SKM-1 (cell line): ENCODE measurements around the gene TMEM178B.

Experiments
- DNase-seq: peaks from one replicate; lab custom pipeline; 2025; ENCODE audit not compliant: unreplicated experiment; lab: John Stamatoyannopoulos, UW

The TMEM178B gene

GRCh38 chr7:141456711-141457110, 382.8 kb downstream of the TMEM178B start:
- DNase-seq: no peak

DNA sequence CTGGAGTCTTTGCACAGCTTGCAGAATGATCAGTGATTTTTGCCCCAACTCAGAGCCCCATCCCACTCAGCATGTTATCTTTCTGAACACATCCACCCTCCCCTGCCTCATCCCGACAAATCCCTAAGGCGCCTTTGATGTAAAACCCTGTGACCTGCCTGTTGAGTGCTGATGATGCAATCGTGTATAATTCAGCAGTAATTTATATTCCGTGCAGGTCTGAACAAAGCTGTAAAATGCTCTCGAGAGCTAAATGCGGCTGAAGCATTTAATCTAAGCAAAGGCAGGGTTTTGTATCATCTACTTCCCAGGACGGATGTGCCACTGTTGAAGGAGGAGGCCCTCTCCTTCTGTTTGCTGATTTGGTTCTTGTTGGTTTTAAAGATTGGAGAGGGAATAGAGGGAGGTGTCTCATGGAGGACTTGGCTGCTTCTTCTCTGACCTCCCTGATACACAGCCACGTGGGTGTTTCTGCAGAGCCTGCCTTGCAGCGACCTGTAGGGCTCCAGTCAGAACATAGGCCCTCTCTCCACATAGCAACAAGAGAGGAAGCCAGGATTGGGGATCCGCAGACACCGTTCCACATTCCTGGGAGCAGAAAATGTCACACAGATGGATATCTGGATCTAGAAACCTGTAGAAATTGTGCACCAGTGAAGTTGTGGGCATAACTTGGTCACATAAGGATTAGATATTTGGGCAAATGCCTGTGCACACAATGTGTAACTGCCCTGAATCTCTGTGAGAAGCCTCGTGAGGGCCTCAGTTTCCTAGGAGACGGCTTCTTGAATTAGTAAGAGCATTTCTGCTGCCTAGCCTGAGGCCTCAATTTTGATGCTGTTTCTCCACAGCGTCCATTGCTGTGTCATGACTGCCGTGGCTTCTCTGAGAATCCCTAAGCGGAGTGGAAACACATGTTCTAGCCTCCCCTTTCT, 387.2 kb downstream of the TMEM178B start:
- no peak for DNase-seq

DNA sequence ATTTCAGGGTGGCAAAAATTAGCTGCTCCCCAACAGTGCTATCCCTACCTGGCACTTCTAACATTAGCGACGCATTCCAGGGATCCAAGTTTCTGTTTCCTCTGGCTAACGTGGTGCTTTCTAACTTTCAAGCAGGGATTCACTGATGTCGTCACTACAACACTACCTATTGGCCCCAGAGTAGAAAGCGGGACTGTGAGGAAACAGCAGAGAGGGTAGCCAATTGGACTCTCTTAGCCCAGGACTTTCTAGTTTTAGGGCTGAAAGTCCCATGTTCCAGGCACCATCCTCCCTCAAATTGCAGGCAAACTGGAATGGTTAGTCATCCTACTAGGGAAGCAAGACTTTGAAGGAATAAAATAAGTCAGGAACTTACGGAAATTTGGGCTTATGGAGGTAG, 388.1 kb downstream of the TMEM178B start:
- no peak for DNase-seq

- no peak for DNase-seq
Observed at GRCh38 chr7:141462958-141463357, 389.1 kb downstream of the TMEM178B start.

GRCh38 chr7:141463986-141464385, 390.1 kb downstream of the TMEM178B start:
- no peak for DNase-seq

DNA sequence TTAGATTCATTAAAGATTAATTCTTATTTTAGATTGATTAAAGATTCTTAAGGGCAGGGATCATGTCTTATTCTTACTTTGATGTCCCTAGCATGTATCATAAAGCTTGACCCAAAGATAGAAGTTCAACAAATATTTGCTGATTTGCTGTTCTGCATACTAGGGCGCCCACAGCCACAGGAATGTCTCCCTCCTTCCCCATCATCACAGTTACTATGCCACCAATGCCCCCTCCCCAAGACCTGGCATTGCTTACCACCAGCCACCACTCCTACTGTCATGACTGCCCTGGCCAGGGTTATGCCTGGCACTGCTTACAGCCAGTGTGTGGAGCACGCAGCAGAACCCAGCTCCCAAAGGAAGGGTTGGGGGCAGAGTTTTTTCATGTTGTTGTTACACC, 390.7 kb downstream of the TMEM178B start:
- DNase-seq: no peak

- no peak for DNase-seq
Observed at GRCh38 chr7:141466151-141466904, 392.5 kb downstream of the TMEM178B start.

DNA sequence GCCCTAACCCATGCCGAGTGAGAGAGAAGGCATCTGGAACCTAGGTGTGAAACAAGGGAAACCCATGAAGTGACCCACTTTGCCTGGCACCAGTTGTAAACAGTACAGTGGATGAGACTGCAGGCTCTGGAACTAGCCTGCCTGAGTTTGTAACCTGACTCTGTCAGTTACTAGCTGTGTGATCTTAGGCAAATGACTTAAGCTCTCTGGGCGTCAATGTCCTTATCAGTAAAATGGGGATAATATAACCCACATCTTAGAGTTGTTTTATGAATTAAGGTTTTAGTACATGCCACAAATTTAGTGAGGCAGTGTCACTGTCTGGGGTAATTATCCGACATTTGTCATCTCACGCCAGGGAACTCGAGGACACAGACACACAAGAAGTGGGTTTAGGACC, 394.5 kb downstream of the TMEM178B start:
- DNase-seq: no peak

DNA sequence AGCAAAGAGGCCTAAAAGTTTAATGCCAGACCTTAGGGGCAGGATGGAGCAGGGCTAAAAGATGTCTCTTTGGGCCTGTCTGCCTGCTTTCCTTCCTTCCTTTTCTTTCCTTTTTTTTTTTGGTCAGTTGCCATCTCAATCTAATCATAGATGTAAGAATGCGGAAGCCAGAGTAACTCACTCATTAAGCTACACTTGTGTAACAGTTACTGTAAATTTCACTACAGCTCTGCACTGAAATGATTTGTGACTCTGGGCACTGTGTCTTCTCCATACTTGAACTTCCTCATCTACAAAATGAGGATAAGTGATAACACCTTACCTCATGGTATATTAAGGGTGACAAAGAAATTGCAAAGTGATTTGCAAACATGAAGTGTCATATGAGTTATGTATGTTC, 401.8 kb downstream of the TMEM178B start:
- DNase-seq: no peak

- no peak for DNase-seq
Observed at GRCh38 chr7:141477865-141478264, 404.0 kb downstream of the TMEM178B start.

DNA sequence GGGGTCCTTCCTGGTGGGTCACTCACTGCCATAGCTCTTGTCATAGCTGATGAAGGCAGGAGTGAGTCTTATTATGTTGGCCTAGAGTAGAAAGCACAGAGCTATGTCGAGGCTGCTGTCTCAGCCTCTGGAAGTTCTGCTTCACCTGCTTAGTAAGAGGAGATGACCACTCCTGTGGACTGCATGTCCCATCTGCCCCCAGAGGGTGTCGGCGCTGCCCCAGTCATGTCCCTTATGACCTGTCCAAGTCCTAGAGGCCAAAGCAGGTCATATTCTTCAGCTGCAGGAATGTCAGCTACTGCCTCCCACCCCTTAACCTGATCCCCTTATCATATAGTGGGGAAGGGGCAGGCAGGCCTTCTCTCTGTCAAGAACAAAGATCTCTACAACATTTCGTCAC, 405.0 kb downstream of the TMEM178B start:
- DNase-seq: no peak

DNA sequence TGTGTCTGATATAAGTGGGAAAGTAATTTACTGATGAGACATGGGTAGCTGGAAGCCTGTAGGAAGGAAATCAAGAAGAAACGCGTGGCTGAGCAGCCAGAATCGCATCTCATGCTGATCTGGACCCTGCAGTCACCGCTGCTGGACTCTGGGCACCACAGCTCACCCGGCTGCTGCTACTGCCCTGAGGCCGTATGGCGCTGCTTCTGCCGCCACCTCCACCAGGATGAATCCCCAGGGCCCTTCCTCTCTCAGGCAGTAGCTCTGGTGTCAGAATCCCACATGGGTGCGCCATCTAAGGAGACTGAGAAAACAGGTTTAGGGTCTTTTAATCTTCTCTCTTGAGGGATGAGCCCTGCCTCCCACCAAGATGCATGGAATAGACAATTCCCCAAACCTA, 407.1 kb downstream of the TMEM178B start:
- no peak for DNase-seq

DNA sequence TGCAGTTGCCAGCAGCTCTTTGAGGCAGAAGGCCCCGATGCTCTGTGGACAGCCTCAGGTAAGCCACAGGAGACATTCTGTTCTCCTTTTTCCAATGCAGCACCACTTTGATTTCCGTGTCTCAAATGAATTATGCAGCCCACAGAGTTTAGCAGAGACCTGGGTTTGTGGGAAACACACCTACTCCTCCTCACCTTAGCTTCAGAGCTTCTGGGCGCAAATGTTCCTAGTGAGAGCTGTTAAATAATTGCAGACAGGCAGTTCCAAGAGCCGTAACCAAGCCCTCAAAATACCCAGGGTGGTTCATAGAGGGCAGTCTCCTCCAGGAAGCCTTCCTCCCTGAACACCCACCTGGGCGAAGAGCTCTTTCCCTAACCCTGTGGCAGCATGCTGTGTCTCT, 408.1 kb downstream of the TMEM178B start:
- no peak for DNase-seq

DNA sequence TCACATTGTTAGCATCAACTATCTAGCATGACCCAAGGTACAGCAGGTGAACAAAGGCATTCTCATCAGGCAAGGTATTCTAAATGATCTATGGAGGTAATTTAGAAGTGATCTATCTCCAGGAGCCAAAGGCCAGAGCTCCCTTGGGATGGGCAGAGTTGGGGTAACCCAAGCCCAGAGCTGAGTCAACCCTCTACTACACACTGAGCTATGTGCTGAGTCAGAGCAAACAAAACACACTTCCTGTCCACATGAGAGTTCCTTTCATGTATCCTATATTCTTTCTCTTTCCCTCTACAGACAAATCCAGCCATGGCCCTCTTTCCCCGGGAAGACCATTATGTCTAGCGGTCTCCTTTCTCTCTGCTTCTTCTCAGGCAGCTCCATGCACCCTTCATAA, 409.2 kb downstream of the TMEM178B start:
- DNase-seq: no peak

- no peak for DNase-seq
Observed at GRCh38 chr7:141484907-141485306, 411.0 kb downstream of the TMEM178B start.

GRCh38 chr7:141486959-141487358, 413.1 kb downstream of the TMEM178B start:
- DNase-seq: no peak

GRCh38 chr7:141490474-141490873, 416.6 kb downstream of the TMEM178B start:
- no peak for DNase-seq

DNA sequence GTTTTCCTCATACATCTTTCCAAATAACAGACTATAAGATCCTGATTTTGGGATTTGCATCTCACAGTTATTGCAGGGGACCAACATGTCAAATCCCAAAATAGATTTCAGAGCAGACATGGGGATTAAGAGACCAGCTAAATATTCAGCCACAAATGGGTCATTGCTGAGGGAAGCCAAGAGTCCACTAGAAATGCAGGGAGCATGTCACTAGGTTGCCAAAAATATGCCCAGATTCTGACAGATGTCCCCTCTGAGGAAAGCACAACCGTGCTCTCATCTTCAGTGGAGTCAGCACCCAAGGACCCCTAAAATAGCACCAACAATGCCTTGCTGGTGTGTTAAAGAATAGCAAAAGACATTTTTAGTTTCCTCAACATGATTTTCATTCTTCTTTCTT, 421.2 kb downstream of the TMEM178B start:
- no peak for DNase-seq

GRCh38 chr7:141497391-141497790, 423.5 kb downstream of the TMEM178B start:
- DNase-seq: no peak

DNA sequence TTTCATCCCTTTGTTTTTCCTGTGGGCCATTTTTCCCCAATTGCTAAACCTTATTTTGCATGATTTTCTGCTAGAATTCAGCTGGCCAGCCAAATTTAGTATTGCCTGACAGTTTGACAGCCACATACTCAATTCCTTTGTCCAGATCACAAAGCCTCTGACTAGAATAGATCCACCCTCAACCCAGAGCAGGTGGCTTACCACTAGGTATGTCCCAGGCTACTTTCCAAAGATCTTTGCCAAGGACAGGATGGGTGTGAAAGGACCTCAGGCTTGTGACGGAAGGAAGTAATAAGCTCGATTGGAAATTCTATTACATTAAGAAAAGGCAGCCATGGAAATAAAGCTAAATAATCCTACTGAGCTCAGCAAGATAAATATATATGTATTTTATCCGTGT, 426.7 kb downstream of the TMEM178B start:
- no peak for DNase-seq

- DNase-seq: no peak
Observed at GRCh38 chr7:141501451-141501850, 427.6 kb downstream of the TMEM178B start.

- DNase-seq: no peak
Observed at GRCh38 chr7:141511316-141511675, 437.4 kb downstream of the TMEM178B start.
